HG03135 (cell line): ENCODE results near the gene LHCGR.
"Not testable (repeated sequence)": the region's sequence is repeated elsewhere in the genome, so short reads cannot be mapped to it uniquely, and the experiment has no call there.

ENCODE experiments used
- ATAC-seq: cut with Tn5 transposase; IDR thresholded peaks from one replicate; pipeline ENCODE4 v1.9.1; 2021; ENCODE audit warnings: mild to moderate bottlenecking, moderate library complexity; ENCODE audit not compliant: unreplicated experiment

Gene LHCGR

GRCh38 chr2:48749291-48750127, 6.0 kb downstream of the LHCGR start:
- ATAC-seq: peak; percentile 56

GRCh38 chr2:48747319-48747718, 8.2 kb downstream of the LHCGR start:
- ATAC-seq: no peak

GRCh38 chr2:48739236-48739635, 16.3 kb downstream of the LHCGR start:
- ATAC-seq: not testable (repeated sequence)

- ATAC-seq: no peak
These were observed 16.7 kb downstream of the LHCGR start for GRCh38 chr2:48738806-48739205.

- ATAC-seq: no peak
These were observed 19.3 kb downstream of the LHCGR start for GRCh38 chr2:48736251-48736650.

- ATAC-seq: no peak
These were observed 20.8 kb downstream of the LHCGR start for GRCh38 chr2:48734576-48735303.

GRCh38 chr2:48733067-48733503, 22.4 kb downstream of the LHCGR start:
- no peak for ATAC-seq

- ATAC-seq: no peak
These were observed 26.7 kb downstream of the LHCGR start for GRCh38 chr2:48728840-48729239.

- no peak for ATAC-seq
These were observed 27.2 kb downstream of the LHCGR start for GRCh38 chr2:48728295-48728694.

GRCh38 chr2:48727560-48727959, 28.0 kb downstream of the LHCGR start:
- ATAC-seq: no peak

- no peak for ATAC-seq
These were observed 29.6 kb downstream of the LHCGR start for GRCh38 chr2:48725696-48726494.

GRCh38 chr2:48724278-48724677, 31.2 kb downstream of the LHCGR start:
- no peak for ATAC-seq

GRCh38 chr2:48723129-48723528, 32.4 kb downstream of the LHCGR start:
- no peak for ATAC-seq

GRCh38 chr2:48722391-48722790, 33.1 kb downstream of the LHCGR start:
- no peak for ATAC-seq

GRCh38 chr2:48721158-48721557, 34.4 kb downstream of the LHCGR start:
- ATAC-seq: no peak

GRCh38 chr2:48719480-48720177, 35.9 kb downstream of the LHCGR start:
- no peak for ATAC-seq

GRCh38 chr2:48717846-48718245, 37.7 kb downstream of the LHCGR start:
- ATAC-seq: no peak

- no peak for ATAC-seq
These were observed 39.6 kb downstream of the LHCGR start for GRCh38 chr2:48715956-48716355.

- no peak for ATAC-seq
These were observed 40.3 kb downstream of the LHCGR start for GRCh38 chr2:48715042-48715899.

GRCh38 chr2:48714245-48714644, 41.3 kb downstream of the LHCGR start:
- no peak for ATAC-seq
